Stimulated activated CD4-positive, alpha-beta T cell treated with anti-CD3 and anti-CD28 coated beads, Interleukin-4, amount 100 ng/mL, for 48 hours (primary cell): ENCODE data around the gene SLC35F3.
"Not testable (repeated sequence)": the region's sequence is repeated elsewhere in the genome, so short reads cannot be mapped to it uniquely, and the experiment has no call there.

Experiments used
- DNase-seq, 2 donors: peaks; one replicate each; pipeline ENCODE4 v3.0.0-alpha.2; 2020; ENCODE audit warnings: low read depth in 2 of 2

The SLC35F3 gene

GRCh38 chr1:234289538-234290305, 385.2 kb downstream of the SLC35F3 start:
- no peak for DNase-seq

GRCh38 chr1:234292011-234292410, 387.5 kb downstream of the SLC35F3 start:
- DNase-seq: no peak

- no peak for DNase-seq
Measured at GRCh38 chr1:234292548-234292947, 388.1 kb downstream of the SLC35F3 start.

GRCh38 chr1:234294109-234294817, 389.8 kb downstream of the SLC35F3 start:
- no peak for DNase-seq

GRCh38 chr1:234295068-234295467, 390.6 kb downstream of the SLC35F3 start:
- no peak for DNase-seq

- no peak for DNase-seq
Measured at GRCh38 chr1:234295626-234296025, 391.1 kb downstream of the SLC35F3 start.

GRCh38 chr1:234296496-234296895, 392.0 kb downstream of the SLC35F3 start:
- DNase-seq: no peak

GRCh38 chr1:234297668-234298067, 393.2 kb downstream of the SLC35F3 start:
- no peak for DNase-seq

- no peak for DNase-seq
Measured at GRCh38 chr1:234300096-234300495, 395.6 kb downstream of the SLC35F3 start.

GRCh38 chr1:234301663-234302062, 397.2 kb downstream of the SLC35F3 start:
- DNase-seq: not testable (repeated sequence)

GRCh38 chr1:234302354-234302962, 398.0 kb downstream of the SLC35F3 start:
- no peak for DNase-seq

GRCh38 chr1:234303231-234303630, 398.8 kb downstream of the SLC35F3 start:
- DNase-seq: no peak

- DNase-seq: no peak
Measured at GRCh38 chr1:234307726-234308125, 403.2 kb downstream of the SLC35F3 start.

- DNase-seq: no peak
Measured at GRCh38 chr1:234309243-234309597, 404.7 kb downstream of the SLC35F3 start.

GRCh38 chr1:234309598-234310459, 405.4 kb downstream of the SLC35F3 start:
- DNase-seq: peak; percentile 58 to 60

- DNase-seq: no peak
Measured at GRCh38 chr1:234310460-234310817, 406.0 kb downstream of the SLC35F3 start.

GRCh38 chr1:234311414-234311813, 406.9 kb downstream of the SLC35F3 start:
- DNase-seq: no peak

GRCh38 chr1:234313171-234313570, 408.7 kb downstream of the SLC35F3 start:
- DNase-seq: peak in 1 of 2 donors; percentile 26

GRCh38 chr1:234315091-234315541, 410.6 kb downstream of the SLC35F3 start:
- no peak for DNase-seq

GRCh38 chr1:234315588-234315987, 411.1 kb downstream of the SLC35F3 start:
- DNase-seq: peak in 1 of 2 donors; percentile 32

GRCh38 chr1:234316486-234316885, 412.0 kb downstream of the SLC35F3 start:
- no peak for DNase-seq

- DNase-seq: no peak
Measured at GRCh38 chr1:234316937-234317336, 412.5 kb downstream of the SLC35F3 start.
